BLaER1 treated with 17β-estradiol and CSF1 and Interleukin-3, amounts not matched to agents 10 nM and 100 nM (cell line): ENCODE results near the gene ASTL.
"Not testable (repeated sequence)": the region's sequence is repeated elsewhere in the genome, so short reads cannot be mapped to it uniquely, and the experiment has no call there.

Experiments
- H3K27ac ChIP-seq, 11 experiments: shearing (Covaris generic); formaldehyde crosslinking; 2 replicates each; pipeline ENCODE4 v1.8.1; 2022
- H3K27me3 ChIP-seq, 11 experiments: shearing (Covaris generic); formaldehyde crosslinking; 2 replicates each; pipeline ENCODE4 v1.8.1; 2022
- H3K36me3 ChIP-seq, 11 experiments: shearing (Covaris generic); formaldehyde crosslinking; 2 replicates each; pipeline ENCODE4 v1.8.1; 2022
- H3K4me1 ChIP-seq, 10 experiments: shearing (Covaris generic); formaldehyde crosslinking; 2 replicates each; pipeline ENCODE4 v1.8.1; 2022
- H3K4me2 ChIP-seq, 11 experiments: shearing (Covaris generic); formaldehyde crosslinking; 2 replicates each; pipeline ENCODE4 v1.8.1; 2022
- H3K4me3 ChIP-seq, 10 experiments: shearing (Covaris generic); formaldehyde crosslinking; 2 replicates each; pipeline ENCODE4 v1.8.1; 2022
- H3K9ac ChIP-seq, 11 experiments: shearing (Covaris generic); formaldehyde crosslinking; 2 replicates each; pipeline ENCODE4 v1.8.1; 2022
- H3K9me3 ChIP-seq, 11 experiments: shearing (Covaris generic); formaldehyde crosslinking; replicated peaks in 1 of 11; 2 replicates each; pipeline ENCODE4 v1.8.1; 2022
- H4K20me1 ChIP-seq, 11 experiments: shearing (Covaris generic); formaldehyde crosslinking; 2 replicates each; pipeline ENCODE4 v1.8.1; 2022
- Cebpa-rat ChIP-seq, 11 experiments: shearing (Covaris generic); IDR thresholded peaks; 2 replicates each; pipeline ENCODE4 v1.8.1; 2022

ASTL gene

DNA sequence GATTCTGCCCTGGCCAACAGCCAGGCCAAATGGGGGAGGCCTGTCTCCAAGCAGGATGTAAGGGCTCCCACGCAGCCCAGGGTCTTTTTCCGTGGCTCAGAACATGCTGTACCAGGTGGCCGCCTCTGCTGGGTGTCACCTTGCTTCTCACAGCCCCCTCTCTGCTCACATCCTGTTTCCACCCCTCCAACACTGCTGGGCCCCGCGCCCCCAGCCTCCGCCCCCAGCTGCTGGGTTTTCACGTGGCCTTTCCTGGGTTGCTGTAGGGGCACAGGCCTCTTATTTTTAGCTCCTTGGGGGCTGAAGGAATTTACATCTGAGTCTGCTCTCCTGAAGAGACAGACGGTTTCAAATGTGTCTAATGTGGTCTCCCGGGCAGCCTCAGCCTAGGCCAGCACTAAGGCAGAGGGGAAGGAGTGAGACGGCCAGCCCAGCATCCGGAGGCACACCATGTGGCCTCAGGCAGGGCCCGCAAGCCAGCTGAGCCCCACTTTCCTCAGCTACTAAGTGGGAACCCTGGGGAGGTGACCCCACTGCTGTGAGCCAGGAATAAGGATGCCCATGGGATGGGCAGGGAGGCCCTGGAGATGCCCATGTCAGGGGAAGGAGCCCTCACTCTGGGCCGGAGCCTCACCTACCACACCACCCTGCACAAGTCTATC lies 25.6 kb upstream of the ASTL start:
- H3K4me3 ChIP-seq = no peak overlapping the region
- H3K4me2 ChIP-seq = peak overlapping the region; percentile 56 to 88 (median 73)
- peaks cover 0 to 12% (median 10%) of the 10 kb centered on the region in 11 experiments; a peak in 13 of 22 replicates for H3K9me3 ChIP-seq
- peak overlapping the region in 10 of 11 experiments; percentile 24 to 80 (median 66); a peak in 19 of 22 replicates for H3K27ac ChIP-seq
- H3K36me3 ChIP-seq = no peaks in the 10 kb centered on the region
- H3K4me1 ChIP-seq = peaks cover 11 to 28% (median 22%) of the 10 kb centered on the region in 10 experiments
- no peak for TF ChIP-seq Cebpa-rat (IDR thresholded peaks at IDR 0.05)
- H3K27me3 ChIP-seq = no peaks in the 10 kb centered on the region
- no peaks in the 10 kb centered on the region for H4K20me1 ChIP-seq
- H3K9ac ChIP-seq = peak overlapping the region; percentile 28 to 74 (median 55); a peak in 17 of 22 replicates

DNA sequence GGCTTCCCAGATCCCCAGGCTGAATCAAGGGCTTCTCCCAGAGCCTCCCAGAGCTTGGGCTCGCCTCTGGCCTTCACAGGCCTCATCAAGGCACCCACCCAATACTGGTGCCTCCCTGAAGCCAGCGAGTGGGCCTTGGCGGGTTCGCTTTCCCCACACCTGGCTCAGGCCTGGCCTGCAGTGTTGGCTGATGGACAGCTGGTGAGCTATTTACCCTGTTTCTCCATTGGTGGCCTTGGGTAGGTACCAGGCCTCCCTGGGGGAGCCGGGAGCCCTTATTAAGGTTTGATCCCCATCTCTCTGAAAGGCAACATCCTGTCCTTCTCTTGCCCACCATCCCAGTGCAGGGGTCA lies 25.1 kb upstream of the ASTL start:
- H3K27me3 ChIP-seq = no peaks in the 10 kb centered on the region
- H4K20me1 ChIP-seq = no peaks in the 10 kb centered on the region
- peak overlapping the region in 10 of 11 experiments; percentile 24 to 80 (median 66); a peak in 18 of 22 replicates for H3K27ac ChIP-seq
- no peak for TF ChIP-seq Cebpa-rat (IDR thresholded peaks at IDR 0.05)
- H3K4me2 ChIP-seq = peak overlapping the region; percentile 56 to 88 (median 73); a peak in 21 of 22 replicates
- H3K4me3 ChIP-seq = no peak overlapping the region
- peaks cover 16 to 28% (median 23%) of the 10 kb centered on the region in 10 experiments for H3K4me1 ChIP-seq
- H3K36me3 ChIP-seq = no peaks in the 10 kb centered on the region
- peaks cover 0 to 12% (median 10%) of the 10 kb centered on the region in 11 experiments; a peak in 13 of 22 replicates for H3K9me3 ChIP-seq
- H3K9ac ChIP-seq = peak overlapping the region in 9 of 11 experiments; percentile 39 to 74 (median 61); a peak in 13 of 22 replicates

DNA sequence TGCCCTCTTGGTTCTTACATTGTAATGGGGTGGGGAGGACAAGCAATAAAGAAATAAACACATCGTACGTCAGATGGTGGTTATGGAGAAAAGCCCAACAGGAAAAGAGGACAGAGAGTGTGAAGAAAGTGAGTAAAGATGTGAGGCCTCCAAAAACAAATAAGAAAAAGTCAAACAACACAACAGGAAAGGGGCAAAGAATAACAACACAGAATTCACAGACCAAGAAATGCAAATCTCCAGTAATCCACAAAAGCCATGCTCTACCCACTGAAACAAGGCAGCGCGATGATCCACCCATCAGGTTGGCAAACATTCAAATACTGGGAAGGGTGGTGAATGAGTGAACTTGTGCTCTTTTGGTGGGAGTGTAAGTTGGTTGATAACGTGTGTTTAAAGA lies 23.6 kb upstream of the ASTL start:
- TF ChIP-seq Cebpa-rat (IDR thresholded peaks at IDR 0.05) = no peak
- no peaks in the 10 kb centered on the region for H3K27me3 ChIP-seq
- no peaks in the 10 kb centered on the region for H3K36me3 ChIP-seq
- H3K9ac ChIP-seq = no peak overlapping the region
- H3K27ac ChIP-seq = no peak overlapping the region
- no peak overlapping the region for H3K4me2 ChIP-seq
- peaks cover 31 to 41% (median 37%) of the 10 kb centered on the region in 10 experiments for H3K4me1 ChIP-seq
- peaks cover 0 to 12% (median 10%) of the 10 kb centered on the region in 11 experiments; a peak in 13 of 22 replicates for H3K9me3 ChIP-seq
- H4K20me1 ChIP-seq = no peaks in the 10 kb centered on the region
- H3K4me3 ChIP-seq = no peak overlapping the region

DNA sequence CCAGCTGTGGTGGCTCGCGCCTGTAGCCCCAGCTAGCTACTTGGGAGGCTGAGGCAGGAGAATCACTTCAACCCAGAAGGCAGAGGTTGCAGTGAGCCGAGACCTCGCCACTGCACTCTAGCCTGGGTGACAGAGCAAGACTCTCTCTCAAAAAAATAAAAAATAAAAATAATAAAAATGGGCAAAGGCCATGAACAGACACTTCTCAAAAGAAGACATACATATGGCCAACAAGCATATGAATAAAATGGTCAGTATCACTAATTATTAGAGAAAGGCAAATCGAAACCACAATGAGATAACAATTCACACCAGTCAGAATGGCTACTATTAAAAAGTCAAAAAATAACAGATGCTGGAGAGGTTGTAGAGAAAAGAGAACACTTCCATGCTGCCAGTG lies 22.1 kb upstream of the ASTL start:
- not testable (repeated sequence) for H3K4me3 ChIP-seq, H4K20me1 ChIP-seq, H3K27ac ChIP-seq, H3K36me3 ChIP-seq, H3K27me3 ChIP-seq, H3K9ac ChIP-seq, H3K4me2 ChIP-seq
- Histone ChIP-seq H3K4me1 (peaks cover 38 to 56% (median 50%) of the 10 kb centered on the region in 10 experiments), H3K9me3 (peaks cover 0 to 12% (median 10%) of the 10 kb centered on the region in 11 experiments; a peak in 13 of 22 replicates)

DNA sequence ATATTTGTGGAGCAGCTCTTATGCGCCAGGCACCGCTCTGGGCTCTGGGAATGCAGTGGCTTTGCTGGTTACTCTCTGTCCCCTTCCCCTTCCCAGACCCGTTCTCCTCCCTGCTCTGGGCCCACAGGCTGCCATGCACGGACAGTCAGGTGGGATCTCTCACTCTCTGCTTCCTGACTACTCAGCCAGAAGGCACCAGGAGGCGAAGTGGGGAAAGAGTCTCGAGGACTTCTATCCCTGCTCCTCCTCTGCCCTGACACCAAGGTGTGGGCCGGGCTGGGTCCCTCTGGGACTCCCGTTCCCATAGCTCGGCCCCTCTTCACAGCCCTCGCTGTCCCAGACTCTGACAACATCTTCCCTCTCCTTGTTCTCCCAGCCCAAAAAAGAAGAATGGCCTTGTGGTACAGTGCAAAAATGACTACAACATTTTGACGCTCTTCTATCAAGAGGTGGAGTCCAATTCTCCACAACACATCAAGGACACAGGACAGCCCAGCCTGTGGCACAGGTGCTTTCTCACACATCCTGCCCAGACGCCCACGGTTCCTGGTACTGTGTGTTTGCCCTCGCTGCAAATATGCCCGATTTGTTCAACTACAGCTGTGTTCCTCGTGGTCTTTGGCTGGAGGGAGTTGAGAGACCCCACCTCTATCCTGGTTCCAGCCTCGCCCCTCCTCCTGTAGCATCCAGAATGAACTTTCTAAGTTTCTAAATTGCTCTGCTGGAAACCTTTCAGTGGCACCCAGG lies 21.0 kb upstream of the ASTL start:
- Histone ChIP-seq H3K4me2 (no peak overlapping the region), H3K4me1 (peaks cover 34 to 50% (median 44%) of the 10 kb centered on the region in 10 experiments), H3K27ac (no peak overlapping the region)

DNA sequence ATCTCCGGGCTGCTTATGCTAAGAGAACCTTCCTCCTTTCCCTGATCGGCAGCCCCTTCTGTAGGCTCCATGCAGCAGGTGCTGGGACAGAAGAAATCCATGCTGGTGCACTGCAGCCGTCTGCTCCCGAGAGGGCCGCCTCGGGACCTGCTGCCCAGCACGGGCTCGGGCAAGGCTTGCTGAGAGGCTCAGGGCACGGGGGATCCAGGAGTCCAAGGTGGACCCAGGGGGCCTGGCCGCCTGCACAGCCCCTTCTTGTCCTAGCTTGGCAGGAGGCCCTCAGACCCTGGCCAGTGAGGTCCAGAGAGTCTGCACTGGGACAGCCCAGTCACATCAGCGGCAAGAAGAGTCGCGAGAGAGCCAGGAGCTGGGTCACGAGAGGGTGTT lies 20.2 kb upstream of the ASTL start:
- Histone ChIP-seq H3K27ac (peak overlapping the region in 3 of 11 experiments; percentile 2 to 38 (median 32); a peak in 1 of 22 replicates), H3K4me2 (peak overlapping the region in 5 of 11 experiments; percentile 50 to 83 (median 72); a peak in 7 of 22 replicates), H3K9me3 (peaks cover 0 to 12% (median 10%) of the 10 kb centered on the region in 11 experiments; a peak in 13 of 22 replicates), H3K27me3 (no peaks in the 10 kb centered on the region), H3K9ac (peak overlapping the region in 3 of 11 experiments; percentile 27 to 55 (median 29); a peak in 1 of 22 replicates), H3K4me3 (no peak overlapping the region), H3K36me3 (no peaks in the 10 kb centered on the region), H4K20me1 (no peaks in the 10 kb centered on the region), H3K4me1 (peaks cover 26 to 50% (median 44%) of the 10 kb centered on the region in 10 experiments)
- TF ChIP-seq Cebpa-rat (IDR thresholded peaks at IDR 0.05) = no peak

More for the DNA sequence above, 21.0 kb upstream of the ASTL start:
- no peak overlapping the region for H3K9ac ChIP-seq
- no peaks in the 10 kb centered on the region for H4K20me1 ChIP-seq
- no peak overlapping the region for H3K4me3 ChIP-seq
- H3K36me3 ChIP-seq = no peaks in the 10 kb centered on the region
- peaks cover 0 to 12% (median 10%) of the 10 kb centered on the region in 11 experiments; a peak in 13 of 22 replicates for H3K9me3 ChIP-seq
- H3K27me3 ChIP-seq = no peaks in the 10 kb centered on the region
- TF ChIP-seq Cebpa-rat (IDR thresholded peaks at IDR 0.05) = no peak

DNA sequence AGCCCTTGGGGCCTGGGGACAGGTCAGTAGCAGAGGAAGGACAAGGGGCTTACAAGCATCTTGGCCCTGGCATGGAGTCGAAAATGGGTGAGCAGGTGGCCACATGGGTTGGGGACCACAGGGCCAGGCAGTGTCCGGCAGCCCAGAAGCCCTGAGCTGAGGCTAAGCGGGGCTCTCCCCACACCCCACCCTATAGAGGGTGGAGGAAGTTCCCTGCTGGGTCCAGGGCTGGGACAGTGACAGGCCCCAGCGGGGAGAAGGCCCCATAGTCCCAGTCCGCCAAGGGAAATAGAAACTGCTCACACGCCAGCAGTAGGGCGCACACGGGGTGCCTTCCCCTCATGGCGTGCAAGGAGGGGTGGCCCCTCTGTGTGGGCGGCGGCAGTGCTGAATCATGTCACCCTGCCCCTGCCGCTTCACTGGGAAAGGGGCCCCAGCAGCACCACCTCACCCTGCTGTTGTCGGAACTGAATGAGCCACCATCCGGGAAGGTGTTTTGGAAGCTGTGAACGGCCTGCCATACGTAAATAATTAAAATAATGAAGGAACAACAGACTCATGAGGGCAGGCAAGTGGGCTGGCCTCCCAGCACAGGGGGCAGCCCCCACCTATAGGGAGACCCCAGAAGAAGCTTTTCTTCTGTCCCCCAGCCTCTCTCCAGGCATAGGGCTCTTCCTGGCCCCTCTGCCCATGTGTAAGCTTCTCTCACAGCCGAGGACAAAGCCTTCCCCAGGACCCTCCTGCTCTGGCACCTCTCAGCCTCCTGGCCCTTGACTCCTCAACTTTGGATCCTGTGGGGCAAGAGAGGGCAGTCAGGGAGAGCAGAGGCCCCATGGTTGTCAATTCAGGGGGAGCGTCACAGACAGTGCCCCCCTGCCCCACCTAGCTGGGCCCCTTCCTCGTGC lies 19.6 kb upstream of the ASTL start:
- Histone ChIP-seq H3K27me3 (no peaks in the 10 kb centered on the region), H3K4me2 (peak overlapping the region; percentile 40 to 83 (median 57)), H3K9ac (peak overlapping the region in 3 of 11 experiments; percentile 27 to 55 (median 29); a peak in 3 of 22 replicates), H3K4me1 (peaks cover 21 to 47% (median 43%) of the 10 kb centered on the region in 10 experiments), H3K9me3 (peaks cover 0 to 12% (median 10%) of the 10 kb centered on the region in 11 experiments; a peak in 13 of 22 replicates), H3K27ac (peak overlapping the region in 5 of 11 experiments; percentile 2 to 38 (median 32); a peak in 5 of 22 replicates), H3K36me3 (no peaks in the 10 kb centered on the region), H4K20me1 (no peaks in the 10 kb centered on the region), H3K4me3 (no peak overlapping the region)
- no peak for TF ChIP-seq Cebpa-rat (IDR thresholded peaks at IDR 0.05)

DNA sequence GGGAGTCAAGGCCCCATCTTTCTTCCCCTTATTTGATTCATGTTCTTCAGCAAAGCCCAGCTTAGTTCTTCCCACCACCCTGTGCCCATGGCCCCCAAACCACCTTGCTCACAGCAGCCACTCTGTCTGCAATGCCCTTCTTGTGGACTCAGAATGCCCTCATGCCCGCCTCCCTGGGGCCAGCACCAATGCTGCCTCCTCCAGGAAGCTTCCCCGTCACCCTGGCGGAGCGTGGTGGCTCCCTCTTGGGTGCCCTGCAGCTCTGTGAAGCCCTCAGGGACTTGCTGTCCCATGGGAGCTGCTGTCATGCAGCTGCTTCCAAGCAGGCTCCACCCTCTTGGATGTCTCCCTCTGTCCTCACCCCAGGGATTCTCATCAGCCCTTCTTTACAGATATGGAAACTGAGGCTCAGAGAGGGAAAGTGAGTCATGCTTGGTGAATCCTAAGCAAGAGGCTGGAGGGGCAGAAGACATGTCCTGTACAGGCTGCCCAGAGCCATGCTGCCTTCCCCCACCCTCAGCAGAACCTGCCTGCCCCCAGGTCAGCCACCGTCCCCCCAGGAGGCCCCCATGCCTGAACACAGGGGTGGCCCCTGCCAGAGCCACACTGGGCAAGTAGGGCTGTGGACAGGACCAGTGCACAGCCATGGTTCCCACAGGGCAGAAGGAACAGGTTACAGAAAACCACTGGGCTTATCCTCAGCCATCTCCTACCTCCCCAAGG lies 18.8 kb upstream of the ASTL start:
- Histone ChIP-seq H3K36me3 (no peaks in the 10 kb centered on the region), H3K27ac (peak overlapping the region in 1 of 11 experiments; percentile 32; a peak in 1 of 22 replicates), H3K9me3 (peaks cover 0 to 12% (median 10%) of the 10 kb centered on the region in 11 experiments; a peak in 13 of 22 replicates), H3K4me1 (peaks cover 27 to 47% (median 44%) of the 10 kb centered on the region in 10 experiments), H3K9ac (0 out of 22 replicates have a peak overlapping the region, but pooled peaks of 1 of the 11 experiments have one; percentile 27), H3K27me3 (no peaks in the 10 kb centered on the region), H3K4me2 (peak overlapping the region; percentile 40 to 83 (median 57)), H3K4me3 (no peak overlapping the region), H4K20me1 (no peaks in the 10 kb centered on the region)
- no peak for TF ChIP-seq Cebpa-rat (IDR thresholded peaks at IDR 0.05)
